ENCODE results near the gene RPA3. TPM values are rescaled to one million over a fixed set of nuclear protein-coding genes. Genes with fewer than 3 reads are reported as not detected.

Gene RPA3
- 10 to 100 TPM; 11.3 to 22.3 (median 21.4) TPM for total RNA-seq
- long read RNA-seq, partial matches to known transcripts, result 19 of 19 reads
- long read RNA-seq, other reads (novel, unspliced or antisense), result 0 of 19 reads

GRCh38 chr7:7718492-7718891 lies at the start of gene RPA3:
RPA3 (minus strand) TSS chr7:7718607; CDS start chr7:7640418, 78,189 bp downstream.
- Histone ChIP-seq H3K27me3 (no peaks in the 10 kb centered on the region), H3K36me3 (no peaks in the 10 kb centered on the region), H3K9me3 (no peaks in the 10 kb centered on the region), H3K4me1 (no peaks in the 10 kb centered on the region), H3K4me3 (no peak within 1 kb of the TSS), H3K27ac (no peak within 1 kb of the TSS)
- no peak for TF ChIP-seq POLR2A (IDR thresholded peaks at IDR 0.05)
- intact Hi-C loops (cut with DNase I), result no loop called here
- ATAC-seq, result no peak
- no peak for DNase-seq
- WGBS (ENCODE audit: insufficient coverage, low coverage, low lambda C conversion rate, missing lambda C conversion rate), result 78% methylated on average over 1 of the region's 1 CpG

- Histone ChIP-seq H3K4me1 (peaks cover 0 to 3% (median 0%) of the 10 kb centered on the region in 4 donors), H3K27me3 (no peaks in the 10 kb centered on the region), H3K36me3 (no peaks in the 10 kb centered on the region), H3K27ac (no peak overlapping the region), H3K4me3 (no peak overlapping the region), H3K9me3 (no peaks in the 10 kb centered on the region)
- DNase-seq (no peak), ATAC-seq (no peak)
- intact Hi-C loops (cut with DNase I), result no loop called here
- no peak for TF ChIP-seq POLR2A (IDR thresholded peaks at IDR 0.05)
- no peak for TF ChIP-seq CTCF (IDR thresholded peaks at IDR 0.05)
Measured at GRCh38 chr7:7766671-7767070, 48.3 kb upstream of the RPA3 start.

GRCh38 chr7:7765422-7765821 lies 47.0 kb upstream of the RPA3 start:
- intact Hi-C loops (cut with DNase I), result no loop called here
- TF ChIP-seq CTCF (IDR thresholded peaks at IDR 0.05), result no peak
- no peak for TF ChIP-seq POLR2A (IDR thresholded peaks at IDR 0.05)
- no peak for DNase-seq
- Histone ChIP-seq H3K4me1 (peaks cover 0 to 7% (median 0%) of the 10 kb centered on the region in 4 donors), H3K27ac (no peak overlapping the region), H3K36me3 (no peaks in the 10 kb centered on the region), H3K9me3 (no peaks in the 10 kb centered on the region), H3K27me3 (no peaks in the 10 kb centered on the region), H3K4me3 (no peak overlapping the region)
- ATAC-seq, result no peak

GRCh38 chr7:7764520-7765396 lies 46.4 kb upstream of the RPA3 start:
- Histone ChIP-seq H3K4me1 (peaks cover 0 to 7% (median 0%) of the 10 kb centered on the region in 4 donors), H3K9me3 (no peaks in the 10 kb centered on the region), H3K27ac (no peak overlapping the region), H3K36me3 (no peaks in the 10 kb centered on the region), H3K4me3 (no peak overlapping the region), H3K27me3 (no peaks in the 10 kb centered on the region)
- ATAC-seq (peak in 1 of 4 donors; percentile 41), DNase-seq (no peak)
- TF ChIP-seq POLR2A (IDR thresholded peaks at IDR 0.05) (no peak), CTCF (IDR thresholded peaks at IDR 0.05) (no peak)
- intact Hi-C loops (cut with DNase I), result no loop called here
- WGBS (ENCODE audit: insufficient coverage, low coverage, low lambda C conversion rate, missing lambda C conversion rate), result 78% methylated on average over 3 of the region's 3 CpGs

GRCh38 chr7:7761974-7762779 lies 43.8 kb upstream of the RPA3 start:
- H3K9me3 ChIP-seq, result no peaks in the 10 kb centered on the region
- H3K27ac ChIP-seq, result peak overlapping the region; percentile 37 to 74 (median 60)
- WGBS (ENCODE audit: insufficient coverage, low coverage, low lambda C conversion rate, missing lambda C conversion rate), result 5% methylated on average over 9 of the region's 9 CpGs
- H3K27me3 ChIP-seq, result no peaks in the 10 kb centered on the region
- intact Hi-C loops (cut with DNase I), result no loop called here
- DNase-seq (no peak), ATAC-seq (peak; percentile 80 to 86 (median 84))
- H3K4me3 ChIP-seq, result peak overlapping the region; percentile 38 to 47 (median 46)
- TF ChIP-seq CTCF (IDR thresholded peaks at IDR 0.05) (no peak), POLR2A (IDR thresholded peaks at IDR 0.05) (no peak)
- H3K36me3 ChIP-seq, result no peaks in the 10 kb centered on the region
- H3K4me1 ChIP-seq, result peaks cover 0 to 7% (median 0%) of the 10 kb centered on the region in 4 donors

Data from right lobe of liver (tissue), 6 donors.